Activated CD4-positive, CD25-positive, alpha-beta regulatory T cell treated with anti-CD3 and anti-CD28 coated beads, Interleukin-2, amount 50 U/mL, for 16 hours (primary cell): Measurements from ENCODE around the gene MYO3B.
"Not testable (repeated sequence)": the region's sequence is repeated elsewhere in the genome, so short reads cannot be mapped to it uniquely, and the experiment has no call there.

Experiments used
- DNase-seq: peaks from one replicate; pipeline ENCODE4 v3.0.0-alpha.2; 2020; ENCODE audit warnings: low read depth, low spot score

MYO3B gene

GRCh38 chr2:170340693-170341068, 162.7 kb downstream of the MYO3B start:
- no peak for DNase-seq

- no peak for DNase-seq
These were observed 164.0 kb downstream of the MYO3B start for GRCh38 chr2:170341684-170342623.

GRCh38 chr2:170344663-170345346, 166.9 kb downstream of the MYO3B start:
- no peak for DNase-seq

GRCh38 chr2:170345607-170346006, 167.7 kb downstream of the MYO3B start:
- DNase-seq, result no peak

GRCh38 chr2:170349269-170349668, 171.3 kb downstream of the MYO3B start:
- not testable (repeated sequence) for DNase-seq

- no peak for DNase-seq
These were observed 173.2 kb downstream of the MYO3B start for GRCh38 chr2:170350929-170351826.

GRCh38 chr2:170353723-170354122, 175.8 kb downstream of the MYO3B start:
- DNase-seq, result no peak

GRCh38 chr2:170354388-170354787, 176.4 kb downstream of the MYO3B start:
- DNase-seq, result no peak

- no peak for DNase-seq
These were observed 177.2 kb downstream of the MYO3B start for GRCh38 chr2:170354855-170355780.

- DNase-seq, result no peak
These were observed 181.5 kb downstream of the MYO3B start for GRCh38 chr2:170359466-170359865.

GRCh38 chr2:170360546-170361089, 182.7 kb downstream of the MYO3B start:
- no peak for DNase-seq

GRCh38 chr2:170361090-170361936, 183.4 kb downstream of the MYO3B start:
- peak; percentile 7 for DNase-seq

- no peak for DNase-seq
These were observed 184.4 kb downstream of the MYO3B start for GRCh38 chr2:170362313-170362870.

GRCh38 chr2:170362871-170363631, 185.1 kb downstream of the MYO3B start:
- DNase-seq, result no peak

GRCh38 chr2:170365003-170365402, 187.1 kb downstream of the MYO3B start:
- no peak for DNase-seq

- no peak for DNase-seq
These were observed 187.7 kb downstream of the MYO3B start for GRCh38 chr2:170365686-170366085.

- DNase-seq, result no peak
These were observed 190.4 kb downstream of the MYO3B start for GRCh38 chr2:170368370-170368769.

GRCh38 chr2:170369228-170369627, 191.3 kb downstream of the MYO3B start:
- no peak for DNase-seq
